K562 treated with DMSO at 1 percent for 48 hours (cell line): ENCODE data around the gene PPCDC. TPM values are rescaled to one million over a fixed set of nuclear protein-coding genes. Genes with fewer than 3 reads are reported as not detected.

ENCODE experiments used
- total RNA-seq: library from RNA; unstranded; fragments of 300-600 nt; gene quantifications from 2 replicates; pipeline ENCODE4 v1.2.3, GENCODE V29; 2022; ENCODE audit warnings: low replicate concordance; ENCODE audit errors: extremely low read depth

PPCDC gene
- not detected in 2 replicates for total RNA-seq

GRCh38 chr15:75023181-75023871, at the start of gene PPCDC:
PPCDC (plus strand) TSS chr15:75023590; CDS start chr15:75028319, 4,729 bp downstream.

DNA sequence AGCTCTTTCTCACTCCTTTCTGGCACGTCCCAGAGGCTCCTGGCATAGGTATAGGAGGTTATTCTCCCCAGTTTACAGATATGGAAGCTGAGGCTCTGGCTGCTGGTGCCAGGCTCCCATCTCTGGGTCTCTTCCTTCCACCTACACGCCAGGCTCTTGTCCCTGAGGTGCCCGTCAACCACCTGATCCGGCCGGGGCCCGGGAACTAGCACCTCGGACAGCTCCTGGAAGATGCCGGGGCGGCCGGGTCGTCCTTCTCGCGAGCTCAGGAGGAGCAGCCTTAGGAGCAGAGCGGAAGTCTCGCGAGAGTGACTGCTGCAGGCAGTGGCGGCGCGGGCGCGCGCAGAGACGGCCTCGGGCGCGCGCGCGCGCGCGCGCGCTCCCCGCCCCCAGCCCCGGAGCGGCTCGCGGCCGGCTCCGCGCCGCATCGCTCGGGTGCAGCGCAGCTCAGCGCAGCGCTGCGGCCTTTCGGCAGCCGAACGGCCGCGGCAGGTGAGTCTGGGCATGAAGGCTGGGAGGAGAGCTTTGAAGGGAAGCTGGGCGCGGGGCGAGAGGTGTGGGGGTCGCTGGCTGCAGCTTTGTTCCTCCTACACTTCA, 28.1 kb upstream of the PPCDC start, which contains the start of gene SCAMP5:
Gene SCAMP5 (plus strand): TSS at position 382 of the 597 bp plus-strand sequence. CDS start 16,277 bp downstream, outside the sequence.

Other genes with a start within 250 kb of the PPCDC start
- gene CSK, start 241.5 kb upstream of the PPCDC start, total RNA-seq = not detected in 2 replicates
- gene LMAN1L, start 210.8 kb upstream of the PPCDC start, total RNA-seq = not detected in 2 replicates
- not detected in 2 replicates for gene CPLX3, start 197.0 kb upstream of the PPCDC start, total RNA-seq
- gene ULK3, start 180.4 kb upstream of the PPCDC start, total RNA-seq = not detected in 2 replicates
- gene SCAMP2, start 150.2 kb upstream of the PPCDC start, total RNA-seq = not detected in 2 replicates
- gene MPI, start 133.5 kb upstream of the PPCDC start, total RNA-seq = not detected in 2 replicates
- gene FAM219B, start 116.7 kb upstream of the PPCDC start, total RNA-seq = not detected in 2 replicates
- gene COX5A, start 85.5 kb upstream of the PPCDC start, total RNA-seq = not detected in 2 replicates
- gene RPP25, start 66.8 kb upstream of the PPCDC start, total RNA-seq = not detected in 2 replicates
- not detected in 2 replicates for gene SCAMP5, start 28.0 kb upstream of the PPCDC start, total RNA-seq
- gene C15orf39, start 178.3 kb downstream of the PPCDC start, total RNA-seq = not detected in 2 replicates
- not detected in 2 replicates for gene GOLGA6C, start 234.7 kb downstream of the PPCDC start, total RNA-seq